22Rv1 (cell line): ENCODE data around the gene SYT9.

Experiments
- H3K27ac ChIP-seq: fragments of 450-650 bp; 2 replicates; pipeline ENCODE4 v1.5.1; 2017
- ZFX ChIP-seq: fragments of 450-650 bp; IDR thresholded peaks from 2 replicates; pipeline ENCODE4 v1.6.1; 2017; ENCODE audit warnings: antibody characterized with exemption, borderline replicate concordance
- TF ChIP-seq, protein P1 (sequence below): fragments of 450-650 bp; IDR thresholded peaks from 2 replicates; pipeline ENCODE4 v1.5.1; 2017; ENCODE audit warnings: mild to moderate bottlenecking

Gene SYT9

DNA sequence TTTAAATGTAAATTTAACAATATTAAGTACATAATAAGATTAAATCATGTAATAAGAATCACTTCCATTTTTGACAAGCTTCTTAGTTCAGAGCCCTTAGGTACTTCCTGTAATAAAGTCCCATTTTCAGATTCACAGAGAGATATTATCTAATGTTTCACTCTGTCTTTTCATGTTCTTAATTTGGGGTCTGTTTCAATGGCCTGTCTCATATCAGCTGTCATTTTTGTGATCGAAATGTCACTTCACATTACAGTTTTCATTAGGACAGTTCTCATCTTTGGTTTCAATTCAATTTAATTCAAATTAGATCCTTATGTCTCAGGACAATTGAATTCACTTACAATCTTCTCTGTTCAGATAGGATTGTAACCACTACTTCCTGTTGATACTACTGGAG, 211.0 kb downstream of the SYT9 start:
- H3K27ac ChIP-seq, result no peak overlapping the region
- no peak for TF ChIP-seq ZFX
- TF ChIP-seq, protein P1, sequence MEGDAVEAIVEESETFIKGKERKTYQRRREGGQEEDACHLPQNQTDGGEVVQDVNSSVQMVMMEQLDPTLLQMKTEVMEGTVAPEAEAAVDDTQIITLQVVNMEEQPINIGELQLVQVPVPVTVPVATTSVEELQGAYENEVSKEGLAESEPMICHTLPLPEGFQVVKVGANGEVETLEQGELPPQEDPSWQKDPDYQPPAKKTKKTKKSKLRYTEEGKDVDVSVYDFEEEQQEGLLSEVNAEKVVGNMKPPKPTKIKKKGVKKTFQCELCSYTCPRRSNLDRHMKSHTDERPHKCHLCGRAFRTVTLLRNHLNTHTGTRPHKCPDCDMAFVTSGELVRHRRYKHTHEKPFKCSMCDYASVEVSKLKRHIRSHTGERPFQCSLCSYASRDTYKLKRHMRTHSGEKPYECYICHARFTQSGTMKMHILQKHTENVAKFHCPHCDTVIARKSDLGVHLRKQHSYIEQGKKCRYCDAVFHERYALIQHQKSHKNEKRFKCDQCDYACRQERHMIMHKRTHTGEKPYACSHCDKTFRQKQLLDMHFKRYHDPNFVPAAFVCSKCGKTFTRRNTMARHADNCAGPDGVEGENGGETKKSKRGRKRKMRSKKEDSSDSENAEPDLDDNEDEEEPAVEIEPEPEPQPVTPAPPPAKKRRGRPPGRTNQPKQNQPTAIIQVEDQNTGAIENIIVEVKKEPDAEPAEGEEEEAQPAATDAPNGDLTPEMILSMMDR, result no peak

DNA sequence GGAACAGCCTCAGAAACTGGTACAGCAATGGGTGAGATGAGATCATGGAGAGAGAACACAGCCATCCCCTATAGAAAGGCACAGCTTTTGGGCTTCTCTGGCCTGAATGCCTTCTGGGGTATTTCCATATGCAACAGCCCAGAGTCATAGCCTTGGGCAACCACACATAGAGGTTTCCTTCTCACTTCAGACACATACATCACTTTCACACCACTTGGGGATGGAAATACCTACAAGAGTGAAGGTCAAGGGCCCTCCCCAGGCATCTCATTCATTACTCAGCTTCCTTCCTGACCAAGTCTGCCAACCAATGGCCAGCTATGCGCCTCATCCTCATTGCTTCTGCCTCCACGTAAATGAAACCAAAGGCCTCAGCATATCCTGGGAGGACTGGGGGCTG, 215.9 kb downstream of the SYT9 start:
- no peak for TF ChIP-seq ZFX
- TF ChIP-seq, protein P1, result no peak
- H3K27ac ChIP-seq, result no peak overlapping the region

DNA sequence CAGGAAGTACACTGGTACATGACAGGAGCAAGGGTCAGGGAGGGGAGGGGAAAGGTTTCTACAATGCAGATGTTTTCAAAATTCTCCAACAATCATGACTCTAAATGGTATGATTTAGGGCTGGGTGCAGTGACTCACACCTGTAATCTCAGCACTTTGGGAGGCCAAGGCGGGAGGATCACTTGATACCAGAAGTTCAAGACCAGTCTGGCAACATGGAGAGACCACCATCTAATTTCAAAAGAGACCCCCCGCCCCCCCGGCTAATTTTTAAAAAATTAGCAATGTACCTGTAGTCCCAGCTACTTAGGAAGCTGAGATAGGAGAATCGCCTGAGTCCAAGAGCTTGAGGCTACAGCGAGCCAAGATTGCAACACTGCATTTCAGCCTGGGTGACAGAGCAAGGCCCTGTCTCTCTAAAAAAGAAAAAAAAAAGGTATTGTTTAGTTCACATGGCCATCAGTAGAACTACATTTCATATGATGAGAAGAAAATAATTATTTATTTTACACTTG, 217.7 kb downstream of the SYT9 start:
- TF ChIP-seq, protein P1, result no peak
- no peak for TF ChIP-seq ZFX
- no peak overlapping the region for H3K27ac ChIP-seq

DNA sequence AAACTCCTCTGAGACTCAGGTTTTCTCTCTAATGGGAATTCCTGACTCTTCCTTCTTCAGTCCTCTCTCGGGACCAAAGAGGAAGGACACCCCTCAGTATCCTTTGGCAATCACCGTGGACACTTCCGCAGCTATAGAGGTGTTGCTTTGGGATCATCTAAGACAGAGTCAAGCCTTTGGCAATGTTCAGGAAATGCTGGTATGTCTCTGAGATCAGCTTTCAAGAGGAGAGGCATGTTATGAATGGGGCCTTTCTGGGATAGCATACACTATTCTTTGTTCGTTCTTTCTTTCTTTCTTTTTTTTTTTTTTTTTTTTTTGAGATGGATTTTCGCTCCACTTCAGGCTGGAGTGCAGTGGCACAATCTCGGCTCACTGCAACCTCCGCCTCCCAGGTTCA, 219.4 kb downstream of the SYT9 start:
- H3K27ac ChIP-seq, result no peak overlapping the region
- TF ChIP-seq ZFX, result no peak
- TF ChIP-seq, protein P1, result no peak

DNA sequence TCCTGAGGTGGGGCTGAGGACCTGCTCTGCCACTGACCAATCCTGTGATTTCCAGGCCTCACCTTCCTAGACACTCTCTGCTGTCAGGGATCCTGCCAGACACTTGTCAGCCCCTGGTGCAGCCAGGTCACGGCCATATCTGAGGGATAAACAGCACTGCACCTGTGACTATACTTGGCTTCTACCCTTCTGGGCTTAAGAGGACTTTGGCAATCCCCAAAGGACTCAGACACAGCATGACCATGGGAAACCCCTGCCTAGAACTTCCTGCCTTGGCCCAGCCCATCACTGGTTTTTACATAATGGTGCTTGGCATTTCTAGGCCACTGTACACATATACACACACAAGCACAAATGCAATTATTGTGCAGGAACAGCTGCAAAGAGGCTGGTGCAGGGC, 222.0 kb downstream of the SYT9 start:
- TF ChIP-seq, protein P1, result no peak
- no peak for TF ChIP-seq ZFX
- H3K27ac ChIP-seq, result no peak overlapping the region

DNA sequence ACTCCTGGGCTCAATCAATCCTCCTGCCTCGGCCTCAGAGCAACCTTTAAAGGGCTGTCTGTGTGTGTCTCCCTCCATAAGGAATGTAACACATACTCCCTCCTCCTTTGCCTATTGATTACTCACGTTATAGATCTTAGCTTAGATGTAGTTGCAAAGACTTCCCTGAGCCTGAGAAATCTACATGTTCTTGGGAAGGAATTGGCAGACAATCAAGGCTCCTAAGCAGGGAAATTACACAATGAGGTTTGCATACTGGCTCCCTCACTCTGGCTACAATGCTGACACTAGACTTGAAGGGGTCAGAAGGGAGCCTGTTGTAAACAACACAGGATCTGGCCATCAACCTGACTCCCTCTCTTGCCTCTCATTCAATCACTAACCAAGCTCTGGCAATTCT, 228.4 kb downstream of the SYT9 start:
- TF ChIP-seq, protein P1, result no peak
- TF ChIP-seq ZFX, result no peak
- no peak overlapping the region for H3K27ac ChIP-seq

DNA sequence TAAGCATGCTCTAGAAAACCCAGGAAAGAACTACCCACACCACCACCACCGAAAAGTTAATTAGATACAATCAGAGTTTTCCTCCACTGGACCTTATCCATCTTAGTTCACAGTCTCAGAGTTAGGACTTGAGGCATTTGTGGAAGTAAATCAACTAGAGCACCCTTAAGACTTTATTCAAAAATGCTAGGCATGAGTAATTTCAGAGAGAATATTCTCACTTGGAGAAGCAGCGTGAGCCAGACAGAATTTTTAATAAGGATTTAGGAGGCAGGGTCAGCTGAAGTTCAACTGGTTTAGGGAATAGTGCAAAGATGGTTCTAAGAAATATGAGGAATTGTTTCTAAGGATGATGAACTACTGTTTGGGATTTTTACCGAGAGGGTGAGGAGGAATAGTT, 232.4 kb downstream of the SYT9 start:
- TF ChIP-seq, protein P1, result no peak
- no peak for TF ChIP-seq ZFX
- H3K27ac ChIP-seq, result no peak overlapping the region
